Smooth muscle cell (in vitro differentiated cells): ENCODE data around the gene CYP2J2. TPM values are rescaled to one million over a fixed set of nuclear protein-coding genes. Genes with fewer than 3 reads are reported as not detected.
"Not testable (repeated sequence)": the region's sequence is repeated elsewhere in the genome, so short reads cannot be mapped to it uniquely, and the experiment has no call there.

ENCODE experiments used
- DNase-seq: peaks from one replicate; lab custom pipeline; 2025; ENCODE audit not compliant: unreplicated experiment; lab: John Stamatoyannopoulos, UW
- H2AFZ ChIP-seq: fragments of 200-600 bp; sonication (generic); 2 replicates; pipeline ENCODE4 v1.6.0; 2016; ENCODE audit warnings: antibody characterized with exemption, low read depth, mild to moderate bottlenecking
- H3F3A ChIP-seq: fragments of 200-600 bp; sonication (generic); 2 replicates; pipeline ENCODE4 v1.6.0; 2017; ENCODE audit warnings: antibody characterized with exemption, low read depth
- H3K27ac ChIP-seq: fragments of 200-600 bp; sonication (generic); 2 replicates; pipeline ENCODE4 v1.5.1; 2016; ENCODE audit warnings: low read depth, mild to moderate bottlenecking
- H3K27me3 ChIP-seq: fragments of 200-600 bp; sonication (generic); 2 replicates; pipeline ENCODE4 v1.6.1; 2016; ENCODE audit warnings: low read depth, mild to moderate bottlenecking
- H3K36me3 ChIP-seq: fragments of 200-600 bp; sonication (generic); 2 replicates; pipeline ENCODE4 v1.5.1; 2016; ENCODE audit warnings: low read depth
- H3K4me1 ChIP-seq: fragments of 200-600 bp; sonication (generic); 2 replicates; pipeline ENCODE4 v1.5.1; 2016; ENCODE audit warnings: low read depth
- H3K4me2 ChIP-seq: fragments of 200-600 bp; sonication (generic); 2 replicates; pipeline ENCODE4 v1.6.0; 2016; ENCODE audit warnings: mild to moderate bottlenecking
- H3K4me3 ChIP-seq: fragments of 200-600 bp; sonication (generic); 2 replicates; pipeline ENCODE4 v1.5.1; 2016; ENCODE audit warnings: mild to moderate bottlenecking
- H3K79me2 ChIP-seq: fragments of 200-600 bp; sonication (generic); 2 replicates; pipeline ENCODE4 v1.6.0; 2016; ENCODE audit warnings: low read depth, mild to moderate bottlenecking
- H3K9ac ChIP-seq: fragments of 200-600 bp; sonication (generic); 2 replicates; pipeline ENCODE4 v1.6.0; 2016; ENCODE audit warnings: low read depth
- H3K9me3 ChIP-seq: fragments of 200-600 bp; sonication (generic); replicated peaks from 2 replicates; pipeline ENCODE4 v1.5.1; 2016; ENCODE audit warnings: low read depth
- H4K20me1 ChIP-seq: fragments of 200-600 bp; sonication (generic); 2 replicates; pipeline ENCODE4 v1.6.0; 2016; ENCODE audit warnings: low read depth
- WGBS: methylation state at CpG from one replicate; pipeline ENCODE4 v1.1.7; 2016; ENCODE audit warnings: low lambda C conversion rate; 5-methylcytosine and 5-hydroxymethylcytosine counted together
- polyA plus RNA-seq: library from polyadenylated mRNA; unstranded; fragments of >200 nt; fragmentation: Nextera tagmentation; extraction: Ambion mirVana; gene quantifications from 2 replicates; pipeline ENCODE4 v1.2.1, GENCODE V29; 2016
- total RNA-seq: library from RNA; depleted of rRNA; stranded (reverse); fragments of >200 nt; gene quantifications from 2 replicates; pipeline ENCODE4 v1.2.3, GENCODE V29; 2014
- TF ChIP-seq, protein P1 (sequence below): fragments of 200-600 bp; sonication (generic); IDR thresholded peaks from 2 replicates; pipeline ENCODE4 v1.5.1; 2017; ENCODE audit warnings: borderline replicate concordance, mild to moderate bottlenecking, antibody characterized with exemption; ENCODE audit not compliant: insufficient read depth, poor library complexity, severe bottlenecking

CYP2J2 gene
- total and polyA plus RNA-seq, 2 experiments from 2014 or later, result 1.7 to 2.5 TPM

DNA sequence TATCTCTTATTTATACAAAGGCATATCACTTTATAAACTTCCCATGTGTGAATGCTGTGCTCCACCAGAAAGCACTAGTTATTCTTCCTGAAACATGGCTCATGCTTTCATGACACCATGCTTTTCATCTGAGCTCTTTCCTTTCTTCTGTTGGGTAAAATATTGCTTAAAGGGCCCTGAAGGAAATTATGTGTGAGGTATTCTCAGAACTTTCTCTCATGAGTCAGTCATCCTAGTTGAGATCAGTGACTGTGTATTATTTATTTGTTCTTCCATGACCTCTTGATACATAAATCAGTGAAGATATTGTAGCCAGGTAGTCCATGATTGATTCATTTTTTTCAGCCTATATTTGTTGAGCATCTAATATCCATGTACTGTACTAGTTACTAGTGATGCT lies 54.8 kb downstream of the CYP2J2 start:
- Histone ChIP-seq H3K4me2 (no peak overlapping the region), H2AFZ (no peak overlapping the region), H3K79me2 (no peaks in the 10 kb centered on the region), H3F3A (no peaks in the 10 kb centered on the region), H3K9ac (no peak overlapping the region), H3K4me1 (no peaks in the 10 kb centered on the region), H3K9me3 (peaks cover 1% of the 10 kb centered on the region), H4K20me1 (no peaks in the 10 kb centered on the region), H3K27me3 (no peaks in the 10 kb centered on the region), H3K36me3 (no peaks in the 10 kb centered on the region), H3K27ac (no peak overlapping the region), H3K4me3 (no peak overlapping the region)
- TF ChIP-seq, protein P1, sequence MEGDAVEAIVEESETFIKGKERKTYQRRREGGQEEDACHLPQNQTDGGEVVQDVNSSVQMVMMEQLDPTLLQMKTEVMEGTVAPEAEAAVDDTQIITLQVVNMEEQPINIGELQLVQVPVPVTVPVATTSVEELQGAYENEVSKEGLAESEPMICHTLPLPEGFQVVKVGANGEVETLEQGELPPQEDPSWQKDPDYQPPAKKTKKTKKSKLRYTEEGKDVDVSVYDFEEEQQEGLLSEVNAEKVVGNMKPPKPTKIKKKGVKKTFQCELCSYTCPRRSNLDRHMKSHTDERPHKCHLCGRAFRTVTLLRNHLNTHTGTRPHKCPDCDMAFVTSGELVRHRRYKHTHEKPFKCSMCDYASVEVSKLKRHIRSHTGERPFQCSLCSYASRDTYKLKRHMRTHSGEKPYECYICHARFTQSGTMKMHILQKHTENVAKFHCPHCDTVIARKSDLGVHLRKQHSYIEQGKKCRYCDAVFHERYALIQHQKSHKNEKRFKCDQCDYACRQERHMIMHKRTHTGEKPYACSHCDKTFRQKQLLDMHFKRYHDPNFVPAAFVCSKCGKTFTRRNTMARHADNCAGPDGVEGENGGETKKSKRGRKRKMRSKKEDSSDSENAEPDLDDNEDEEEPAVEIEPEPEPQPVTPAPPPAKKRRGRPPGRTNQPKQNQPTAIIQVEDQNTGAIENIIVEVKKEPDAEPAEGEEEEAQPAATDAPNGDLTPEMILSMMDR, result no peak
- DNase-seq, result no peak

DNA sequence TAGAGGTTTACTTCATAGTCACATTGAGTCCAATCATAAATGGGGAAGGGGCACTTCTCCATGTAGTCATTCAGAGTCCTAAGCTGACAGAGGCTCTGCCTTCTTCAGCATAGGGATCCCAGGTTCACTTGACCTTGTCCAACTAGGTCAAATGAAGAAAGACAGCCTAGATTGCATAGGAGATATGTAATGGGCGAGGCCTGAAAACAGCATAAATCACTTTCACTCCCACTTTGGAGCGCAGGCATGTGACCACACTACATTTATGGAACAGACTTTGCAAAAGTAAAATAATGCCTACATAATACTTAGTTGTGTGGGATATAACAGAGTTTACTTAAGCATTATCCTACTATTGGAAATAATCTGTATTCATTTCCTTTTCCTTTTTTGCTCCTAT lies 60.1 kb downstream of the CYP2J2 start:
- Histone ChIP-seq H3K27ac (no peak overlapping the region), H3K9ac (no peak overlapping the region), H3K4me1 (no peaks in the 10 kb centered on the region), H3K4me2 (no peak overlapping the region), H3K27me3 (no peaks in the 10 kb centered on the region), H4K20me1 (no peaks in the 10 kb centered on the region), H3K79me2 (no peaks in the 10 kb centered on the region), H3F3A (no peaks in the 10 kb centered on the region), H3K36me3 (no peaks in the 10 kb centered on the region), H3K9me3 (no peaks in the 10 kb centered on the region), H2AFZ (no peak overlapping the region), H3K4me3 (no peak overlapping the region)
- DNase-seq, result no peak
- TF ChIP-seq, protein P1, result no peak
- 96% methylated on average over 2 of the region's 2 CpGs for WGBS

DNA sequence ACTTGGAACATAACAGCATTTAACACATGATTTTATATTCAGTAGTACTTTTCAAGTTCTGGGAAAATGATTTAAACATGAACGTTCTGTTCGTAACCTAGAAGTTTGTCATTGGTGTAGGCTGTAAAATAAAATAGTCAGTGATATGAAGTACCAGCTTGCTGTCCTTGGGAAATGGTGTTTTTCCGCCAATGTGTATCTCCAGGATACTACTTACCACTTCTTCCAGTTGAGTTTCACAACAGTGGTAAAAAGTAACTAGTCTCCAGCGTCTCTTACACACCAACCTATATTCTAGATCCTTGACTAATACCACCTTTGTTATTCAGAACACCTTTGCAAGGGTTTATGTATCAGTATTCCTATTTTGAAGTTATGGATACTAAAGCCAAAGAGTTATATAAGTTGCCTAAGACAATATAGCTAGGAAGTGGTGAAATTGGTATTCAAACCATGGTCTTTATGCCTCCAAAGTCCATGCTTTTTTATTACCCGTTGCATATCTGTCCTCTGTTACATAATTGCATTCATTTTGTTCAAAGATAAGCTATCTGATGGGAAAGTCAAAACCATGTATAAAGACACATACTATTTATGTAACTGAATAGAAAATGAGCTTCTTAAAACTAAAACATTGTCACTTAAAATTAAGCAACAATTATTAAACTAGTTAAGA lies 68.8 kb downstream of the CYP2J2 start:
- no peaks in the 10 kb centered on the region for H3K36me3 ChIP-seq
- H3K9me3 ChIP-seq, result no peaks in the 10 kb centered on the region
- no peak overlapping the region for H3K4me3 ChIP-seq
- no peaks in the 10 kb centered on the region for H3K27me3 ChIP-seq
- TF ChIP-seq, protein P1, result no peak
- DNase-seq, result no peak
- no peaks in the 10 kb centered on the region for H4K20me1 ChIP-seq
- H3K27ac ChIP-seq, result no peak overlapping the region
- H3K4me2 ChIP-seq, result no peak overlapping the region
- peaks cover 4% of the 10 kb centered on the region for H3K4me1 ChIP-seq
- no peaks in the 10 kb centered on the region for H3K79me2 ChIP-seq
- 96% methylated on average over 5 of the region's 5 CpGs for WGBS
- no peaks in the 10 kb centered on the region for H3F3A ChIP-seq
- H3K9ac ChIP-seq, result no peak overlapping the region
- no peak overlapping the region for H2AFZ ChIP-seq

DNA sequence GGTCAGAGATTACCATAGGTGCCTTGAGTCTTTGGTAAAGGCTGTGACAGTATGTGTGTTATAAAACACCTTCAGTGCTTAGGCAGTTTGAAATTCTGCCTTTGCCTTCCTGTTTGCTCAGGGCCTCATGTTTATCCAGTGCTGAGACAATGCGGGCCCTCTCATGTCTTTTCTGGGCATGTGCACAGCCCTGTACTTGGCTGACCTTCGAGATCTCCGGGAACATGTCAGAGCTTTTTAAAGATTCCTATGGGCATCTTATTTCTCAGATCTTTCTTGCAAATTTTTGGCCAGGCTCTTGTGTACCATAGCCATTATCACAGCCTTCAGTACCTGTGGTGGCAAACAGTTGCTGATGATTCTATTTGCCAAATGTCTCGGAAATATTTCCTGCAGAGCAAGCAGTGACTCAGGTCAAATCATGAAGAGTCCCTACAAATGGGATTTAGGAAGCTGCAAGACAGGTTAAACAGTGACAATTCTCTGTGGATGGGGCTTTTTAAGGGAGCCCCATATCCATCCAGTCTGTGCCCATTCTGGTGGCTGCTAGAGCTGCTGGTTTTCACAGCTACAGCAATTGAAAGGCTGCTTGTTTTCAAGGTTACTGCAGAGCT lies 69.7 kb downstream of the CYP2J2 start:
- 92% methylated on average over 4 of the region's 4 CpGs for WGBS

DNA sequence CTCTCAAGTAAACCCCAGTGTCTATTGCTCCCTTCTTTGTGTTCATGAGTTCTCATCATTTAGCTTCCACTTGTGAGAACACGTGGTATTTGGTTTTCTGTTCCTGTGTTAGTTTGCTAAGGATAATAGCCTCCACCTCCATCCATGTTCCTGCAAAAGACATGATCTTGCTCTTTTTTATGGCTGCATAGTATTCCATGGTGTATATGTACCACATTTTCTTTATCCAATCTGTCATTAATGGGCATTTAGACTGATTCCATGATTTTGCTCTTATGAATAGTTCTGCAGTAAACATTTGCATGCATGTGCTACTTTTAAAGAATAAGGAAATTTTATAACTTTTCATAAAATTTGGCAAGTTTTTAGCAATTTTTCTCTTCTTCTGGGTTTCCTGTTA lies 71.3 kb downstream of the CYP2J2 start:
- not testable (repeated sequence) for DNase-seq, H3K4me1 ChIP-seq, H4K20me1 ChIP-seq, H3F3A ChIP-seq, H3K79me2 ChIP-seq, H3K4me3 ChIP-seq, H3K36me3 ChIP-seq, H3K4me2 ChIP-seq, H3K27ac ChIP-seq, H3K9me3 ChIP-seq, H3K9ac ChIP-seq, H3K27me3 ChIP-seq, H2AFZ ChIP-seq
- 96% methylated on average over 1 of the region's 1 CpG for WGBS

More for the DNA sequence above, 69.7 kb downstream of the CYP2J2 start:
- Histone ChIP-seq H2AFZ (no peak overlapping the region), H3F3A (no peaks in the 10 kb centered on the region), H3K4me2 (no peak overlapping the region), H3K27ac (no peak overlapping the region), H3K27me3 (no peaks in the 10 kb centered on the region), H3K9ac (no peak overlapping the region), H4K20me1 (no peaks in the 10 kb centered on the region), H3K4me3 (no peak overlapping the region), H3K36me3 (no peaks in the 10 kb centered on the region), H3K79me2 (no peaks in the 10 kb centered on the region), H3K9me3 (no peaks in the 10 kb centered on the region), H3K4me1 (peaks cover 4% of the 10 kb centered on the region)
- no peak for DNase-seq
- TF ChIP-seq, protein P1, result no peak
